Measurements from ENCODE around the gene NALCN.

NALCN gene

GRCh38 chr13:101291206-101291605 lies 125.1 kb downstream of the NALCN start:
- DNase-seq (ENCODE audit: low read depth): no peak

DNA sequence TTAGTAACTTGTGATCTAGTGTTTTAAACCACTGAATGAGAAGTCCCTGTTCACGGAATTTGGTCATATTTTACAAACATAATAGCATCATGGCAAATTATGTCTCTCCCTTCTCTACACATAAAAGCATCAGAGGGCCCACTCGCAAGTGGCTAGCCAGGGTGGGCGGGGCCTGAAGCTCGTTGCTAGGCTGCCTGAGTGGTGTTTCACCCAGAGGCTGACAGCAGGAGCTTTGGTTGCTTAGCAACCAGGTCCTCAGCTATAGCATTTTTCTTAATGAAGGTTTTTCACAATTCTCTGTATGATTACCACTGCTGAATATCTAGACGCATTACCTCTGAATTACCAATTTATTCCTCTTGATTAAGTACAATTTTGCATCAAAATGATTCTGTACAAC lies 126.5 kb downstream of the NALCN start:
- DNase-seq (ENCODE audit: low read depth): no peak

DNA sequence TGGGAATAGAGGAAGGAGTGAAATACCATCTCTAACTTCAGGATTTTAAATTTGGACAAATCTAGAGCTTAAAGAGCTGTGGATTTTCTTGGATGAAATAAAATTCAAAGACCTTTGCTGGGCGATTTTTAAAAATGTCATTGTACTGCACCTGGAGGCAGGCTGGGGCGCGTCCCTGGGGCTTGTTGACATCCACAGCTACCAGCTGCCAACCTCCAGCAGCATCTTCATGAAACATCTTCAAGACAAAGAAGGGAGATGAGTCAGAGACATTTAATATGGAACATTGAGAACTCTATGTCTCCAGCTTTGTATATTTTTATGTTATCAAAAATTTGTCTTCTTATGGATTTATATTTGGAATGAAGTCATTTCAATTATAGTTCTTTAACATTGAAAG lies 132.5 kb downstream of the NALCN start:
- DNase-seq (ENCODE audit: low read depth): no peak

DNA sequence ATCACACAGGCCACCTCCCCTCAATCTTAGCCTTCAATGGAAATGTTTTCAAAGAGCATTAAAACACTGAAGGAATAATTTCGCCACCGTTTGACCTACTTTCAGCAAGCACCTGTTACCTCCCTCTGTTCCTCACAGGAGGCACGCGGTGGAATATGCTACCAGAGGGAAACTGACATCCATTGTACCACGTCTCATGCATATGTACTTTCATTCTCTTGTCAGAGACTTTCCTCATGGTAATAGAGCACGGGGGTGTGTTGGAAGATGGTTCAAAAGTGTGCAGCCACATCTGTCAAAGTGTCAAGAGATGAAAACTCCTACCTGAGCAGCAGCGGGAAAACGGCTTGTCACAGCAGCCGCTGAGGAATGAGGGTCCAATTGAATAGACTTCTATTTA lies 143.4 kb downstream of the NALCN start:
- no peak for DNase-seq (ENCODE audit: low read depth)

- DNase-seq (ENCODE audit: low read depth): no peak
Observed at GRCh38 chr13:101271681-101272245, 144.5 kb downstream of the NALCN start.

DNA sequence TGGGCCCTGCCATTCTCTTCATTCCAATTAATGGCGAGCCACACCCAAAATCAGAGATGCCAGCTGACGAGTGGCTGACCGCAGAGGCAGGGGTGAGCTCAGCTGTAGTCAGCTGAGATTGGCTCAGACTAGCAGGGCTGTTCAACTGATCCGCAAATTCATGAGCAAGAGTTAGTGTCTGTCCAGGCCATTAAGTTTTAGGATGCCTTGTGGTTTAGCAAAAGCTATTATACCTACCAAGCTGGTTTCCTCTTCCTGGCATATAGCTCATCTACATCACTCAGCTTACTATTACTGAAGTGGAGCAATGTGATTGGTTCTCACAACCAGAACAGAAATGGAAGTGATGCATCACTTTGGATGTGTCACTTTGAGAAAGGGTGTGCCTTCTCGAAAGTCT lies 148.7 kb downstream of the NALCN start:
- DNase-seq (ENCODE audit: low read depth): no peak

DNA sequence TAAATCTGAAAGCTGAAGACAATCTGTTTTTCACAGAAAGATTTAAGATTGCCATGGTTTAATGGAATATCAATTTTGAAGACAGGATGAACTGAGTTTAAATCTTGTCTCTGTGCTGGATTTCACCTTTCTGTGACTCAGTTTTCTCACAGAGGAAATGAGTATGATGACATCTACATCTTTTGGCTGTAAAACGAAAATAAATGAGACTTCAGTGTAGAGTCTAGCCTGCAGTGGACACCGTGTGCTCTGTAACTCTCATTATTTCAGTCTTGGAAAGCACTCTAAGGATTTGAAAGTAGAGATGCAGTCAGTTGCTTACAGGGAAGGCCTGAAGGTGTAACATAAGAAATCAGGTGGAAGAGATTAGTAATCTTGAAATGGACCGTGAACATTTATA lies 150.4 kb downstream of the NALCN start:
- DNase-seq (ENCODE audit: low read depth): no peak

GRCh38 chr13:101264931-101265330 lies 151.4 kb downstream of the NALCN start:
- DNase-seq (ENCODE audit: low read depth): no peak

- no peak for DNase-seq (ENCODE audit: low read depth)
Observed at GRCh38 chr13:101262306-101262705, 154.0 kb downstream of the NALCN start.

GRCh38 chr13:101258509-101258908 lies 157.8 kb downstream of the NALCN start:
- no peak for DNase-seq (ENCODE audit: low read depth)

GRCh38 chr13:101258071-101258470 lies 158.2 kb downstream of the NALCN start:
- DNase-seq (ENCODE audit: low read depth): no peak

GRCh38 chr13:101248739-101249514 lies 167.4 kb downstream of the NALCN start:
- no peak for DNase-seq (ENCODE audit: low read depth)

- DNase-seq (ENCODE audit: low read depth): no peak
Observed at GRCh38 chr13:101242720-101243119, 173.6 kb downstream of the NALCN start.

- no peak for DNase-seq (ENCODE audit: low read depth)
Observed at GRCh38 chr13:101238555-101238954, 177.8 kb downstream of the NALCN start.

GRCh38 chr13:101231751-101232428 lies 184.4 kb downstream of the NALCN start:
- DNase-seq (ENCODE audit: low read depth): no peak

DNA sequence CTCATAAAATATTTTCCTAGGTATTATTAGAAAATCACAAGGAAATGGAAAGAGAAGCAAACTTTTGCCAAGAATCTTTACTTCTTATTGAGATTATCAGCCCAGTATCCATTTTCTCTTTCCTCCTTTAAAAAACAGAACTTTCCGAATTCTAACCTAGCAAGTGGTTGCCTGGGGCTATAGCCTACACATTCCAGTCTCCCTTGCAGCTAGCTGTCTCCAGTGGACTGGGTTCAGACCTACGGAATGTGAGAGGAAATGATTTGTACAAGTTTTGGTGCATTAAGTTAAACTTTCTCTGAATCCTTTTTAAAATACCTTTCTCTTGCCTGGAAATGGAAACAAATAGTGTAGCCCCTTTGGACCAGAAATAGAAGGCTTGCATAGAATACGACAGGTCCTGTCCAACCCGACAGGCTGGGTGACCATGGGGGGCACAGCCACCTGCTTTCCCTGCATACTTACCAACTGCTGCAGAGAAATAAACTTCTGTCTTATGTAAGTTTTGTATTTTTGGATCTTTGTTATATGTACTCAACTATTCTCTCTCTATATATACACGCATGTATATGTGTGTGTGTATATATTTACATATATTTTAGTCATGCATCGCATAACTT lies 185.9 kb downstream of the NALCN start:
- DNase-seq (ENCODE audit: low read depth): no peak

DNA sequence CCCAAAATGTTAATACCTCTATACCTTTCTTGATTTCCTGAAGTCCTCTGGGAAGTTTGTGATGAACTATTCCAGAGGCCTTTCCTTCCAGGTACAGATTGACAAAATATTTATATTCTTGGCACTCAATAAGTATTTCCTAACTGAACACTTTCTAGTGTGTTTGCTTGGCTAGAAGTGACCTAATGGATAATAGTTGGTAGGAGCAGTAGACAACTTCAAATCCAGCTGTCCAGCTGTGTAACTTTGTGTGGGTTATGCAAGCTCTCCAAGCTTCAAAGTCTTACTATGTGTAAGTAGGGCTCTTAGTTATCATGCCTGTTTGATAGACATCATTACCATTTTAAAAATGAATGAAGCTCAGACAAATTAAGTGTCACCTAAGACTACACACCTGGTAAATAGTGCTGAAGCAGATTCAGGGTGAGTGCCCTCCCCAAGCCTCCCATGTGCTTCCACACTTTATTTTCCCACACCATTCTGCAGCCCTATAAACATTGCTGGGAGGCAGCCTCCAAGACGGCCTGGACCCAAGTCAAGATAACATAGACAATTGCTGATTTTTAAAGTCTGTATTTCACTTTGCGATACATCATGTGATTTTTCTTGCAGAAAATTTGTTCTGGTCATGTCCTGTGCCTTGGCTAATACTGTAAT lies 196.6 kb downstream of the NALCN start:
- DNase-seq (ENCODE audit: low read depth): no peak

DNA sequence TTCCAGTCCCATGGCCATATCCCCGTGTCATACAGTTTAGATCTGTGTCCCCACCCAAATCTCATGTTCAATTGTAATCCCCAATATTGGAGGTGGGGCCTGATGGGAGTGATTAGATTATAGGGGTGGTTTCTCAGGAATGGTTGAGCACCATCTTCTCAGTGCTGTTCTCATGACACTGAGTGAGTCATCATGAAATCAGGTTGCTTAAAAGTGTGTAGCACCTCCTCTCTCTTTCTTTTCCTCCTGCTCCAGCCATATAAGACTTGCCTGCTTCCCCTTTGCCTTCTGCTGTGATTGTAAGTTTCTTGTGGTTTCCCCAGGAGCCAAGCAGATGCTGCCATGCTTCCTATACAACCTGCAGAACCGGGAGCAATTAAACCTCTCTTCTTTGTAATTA lies 197.8 kb downstream of the NALCN start:
- no peak for DNase-seq (ENCODE audit: low read depth)

DNA sequence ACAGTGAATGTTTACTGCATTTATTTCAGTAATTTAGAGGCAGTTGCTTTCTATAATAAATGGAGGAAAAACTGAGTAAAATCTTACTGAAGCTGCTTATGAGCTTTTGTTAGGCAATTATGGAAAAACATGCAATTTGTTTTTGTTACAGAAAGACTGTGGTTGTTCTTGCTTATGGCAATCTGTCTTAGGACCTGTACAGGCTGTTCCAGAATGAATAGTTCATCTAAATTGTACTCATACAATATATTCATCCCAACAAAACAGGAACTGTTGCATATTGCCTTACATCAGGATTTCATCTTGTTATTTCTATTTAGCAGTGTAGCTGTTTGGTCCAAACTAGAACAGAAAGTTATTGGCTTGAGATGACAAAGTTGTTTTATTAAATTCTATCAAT lies 199.2 kb downstream of the NALCN start:
- DNase-seq (ENCODE audit: low read depth): no peak

DNA sequence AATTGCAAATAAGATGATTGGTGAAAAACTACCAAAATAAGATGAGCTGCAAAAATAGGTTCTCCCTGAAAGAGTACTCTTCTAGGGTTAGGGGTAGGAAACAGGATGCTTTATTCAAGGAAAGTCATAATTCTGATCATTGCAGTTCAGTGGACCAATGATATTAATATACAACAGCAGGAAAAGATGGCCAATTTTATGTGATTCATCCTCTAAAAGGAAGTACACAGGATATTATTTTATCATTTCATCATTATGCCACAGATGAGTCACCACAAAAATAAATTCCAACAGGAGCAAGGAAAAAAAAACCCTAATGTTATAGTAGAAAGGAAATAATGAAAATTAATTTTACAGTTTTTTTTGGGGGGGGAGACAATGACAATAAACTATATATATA lies 205.0 kb downstream of the NALCN start:
- no peak for DNase-seq (ENCODE audit: low read depth)

DNA sequence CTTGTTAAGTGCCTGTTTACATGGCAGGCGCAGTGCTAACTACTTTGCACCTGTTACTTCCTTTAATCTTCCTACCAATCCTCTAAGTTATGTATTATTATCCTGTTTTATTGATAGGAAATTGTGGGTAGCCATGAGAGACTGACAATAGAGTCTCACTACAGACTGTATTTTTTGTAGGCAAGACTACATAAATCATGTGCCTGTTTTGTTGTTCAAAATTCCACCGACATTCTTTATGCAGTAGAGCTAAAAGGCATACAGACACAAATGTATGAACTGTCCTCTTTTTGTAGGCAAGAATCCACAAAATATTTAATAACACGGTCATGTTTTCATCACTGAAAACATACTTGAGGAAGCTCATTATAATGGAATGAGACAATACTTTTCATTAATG lies 205.5 kb downstream of the NALCN start:
- no peak for DNase-seq (ENCODE audit: low read depth)

GRCh38 chr13:101209206-101209893 lies 207.0 kb downstream of the NALCN start:
- no peak for DNase-seq (ENCODE audit: low read depth)
